GM23338 (cell line): ENCODE data around the gene PASD1. TPM values are rescaled to one million over a fixed set of nuclear protein-coding genes. Genes with fewer than 3 reads are reported as not detected.
A peak's percentile ranks its signal among the peaks of the same experiment; 100 is the strongest.

Experiments used
- ATAC-seq: fragments of 200-7000 bp; cut with Tn5 transposase; 3 replicates; pipeline ENCODE4 v1.9.1; 2020
- DNase-seq: peaks from one replicate; pipeline ENCODE4 v3.0.0-alpha.2; 2015; ENCODE audit warnings: low spot score
- H2AFZ ChIP-seq: fragments of 200-600 bp; sonication (generic); 2 replicates; pipeline ENCODE4 v1.8.0; 2016; ENCODE audit warnings: antibody characterized with exemption, mild to moderate bottlenecking, moderate library complexity
- H3F3A ChIP-seq: fragments of 200-600 bp; sonication (generic); replicated peaks from 2 replicates; pipeline ENCODE4 v1.8.0; 2017; ENCODE audit warnings: antibody characterized with exemption, mixed run types, low read depth
- H3K27ac ChIP-seq: fragments of 200-600 bp; sonication (generic); 2 replicates; pipeline ENCODE4 v1.6.1; 2016; ENCODE audit warnings: low read depth
- H3K27me3 ChIP-seq: fragments of 200-600 bp; sonication (generic); 2 replicates; pipeline ENCODE4 v1.8.0; 2016; ENCODE audit warnings: mild to moderate bottlenecking, mixed run types, moderate library complexity; ENCODE audit not compliant: insufficient read depth
- H3K36me3 ChIP-seq: fragments of 200-600 bp; sonication (generic); 2 replicates; pipeline ENCODE4 v1.8.0; 2016; ENCODE audit warnings: mild to moderate bottlenecking; ENCODE audit not compliant: insufficient read depth
- H3K4me1 ChIP-seq: fragments of 200-600 bp; sonication (generic); 2 replicates; pipeline ENCODE4 v1.8.0; 2016; ENCODE audit warnings: mild to moderate bottlenecking, moderate library complexity; ENCODE audit not compliant: insufficient read depth
- H3K4me2 ChIP-seq: fragments of 200-600 bp; sonication (generic); 2 replicates; pipeline ENCODE4 v1.7.1; 2017; ENCODE audit warnings: mixed run types
- H3K4me3 ChIP-seq: fragments of 200-600 bp; sonication (generic); 2 replicates; pipeline ENCODE4 v1.6.1; 2016; ENCODE audit warnings: mixed run types
- H3K79me2 ChIP-seq: fragments of 200-600 bp; sonication (generic); replicated peaks from 2 replicates; pipeline ENCODE4 v1.8.0; 2017; ENCODE audit warnings: mild to moderate bottlenecking; ENCODE audit not compliant: insufficient read depth
- H3K9me2 ChIP-seq: fragments of 200-600 bp; sonication (generic); 2 replicates; pipeline ENCODE4 v1.8.0; 2017; ENCODE audit not compliant: insufficient read depth
- H4K20me1 ChIP-seq: fragments of 200-600 bp; sonication (generic); replicated peaks from 2 replicates; pipeline ENCODE4 v1.8.0; 2017; ENCODE audit warnings: mild to moderate bottlenecking; ENCODE audit not compliant: insufficient read depth
- H3K27ac Mint-ChIP-seq: 2 replicates; pipeline ENCODE4 v1.8.0; 2020; ENCODE audit warnings: inconsistent platforms, mild to moderate bottlenecking, moderate library complexity, mixed read lengths
- H3K27me3 Mint-ChIP-seq: 3 replicates; pipeline ENCODE4 v1.8.0; 2022; ENCODE audit warnings: low read depth, mild to moderate bottlenecking, moderate library complexity, mixed read lengths, inconsistent platforms; ENCODE audit not compliant: insufficient read depth, poor library complexity
- H3K36me3 Mint-ChIP-seq: 3 replicates; pipeline ENCODE4 v1.8.0; 2021; ENCODE audit warnings: low read depth, mild to moderate bottlenecking, inconsistent platforms, moderate library complexity, mixed read lengths
- H3K4me1 Mint-ChIP-seq: 3 replicates; pipeline ENCODE4 v1.8.0; 2020; ENCODE audit warnings: mild to moderate bottlenecking, inconsistent platforms, mixed read lengths
- H3K4me3 Mint-ChIP-seq: 3 replicates; pipeline ENCODE4 v1.8.0; 2021; ENCODE audit warnings: moderate library complexity, mild to moderate bottlenecking, inconsistent platforms, mixed read lengths
- H3K9me3 Mint-ChIP-seq: 3 replicates; pipeline ENCODE4 v1.8.0; 2020; ENCODE audit warnings: moderate library complexity, mild to moderate bottlenecking, inconsistent platforms, mixed read lengths
- CREB1 ChIP-seq: fragments of 250-450 bp; sonication (Bioruptor Pico); IDR thresholded peaks from 2 replicates; pipeline ENCODE4 v1.5.0; 2020; ENCODE audit warnings: low read depth, mild to moderate bottlenecking, moderate library complexity
- ETS1 ChIP-seq: IDR thresholded peaks from 2 replicates; pipeline ENCODE4 v1.6.1; 2016; ENCODE audit warnings: antibody characterized with exemption
- EZH2 ChIP-seq: fragments of 200-600 bp; sonication (generic); IDR thresholded peaks from one replicate; pipeline ENCODE4 v1.8.0; 2017; ENCODE audit warnings: antibody characterized with exemption, mild to moderate bottlenecking, low read depth; ENCODE audit not compliant: unreplicated experiment
- NANOG ChIP-seq: IDR thresholded peaks from 2 replicates; pipeline ENCODE4 v1.6.1; 2016; ENCODE audit warnings: antibody characterized with exemption, borderline replicate concordance
- POLR2AphosphoS5 ChIP-seq: IDR thresholded peaks from 2 replicates; pipeline ENCODE4 v1.6.1; 2016; ENCODE audit warnings: antibody characterized with exemption, low read depth
- STAT1 ChIP-seq: IDR thresholded peaks from one replicate; pipeline ENCODE4 v1.6.1; 2016; ENCODE audit warnings: antibody characterized with exemption; ENCODE audit not compliant: unreplicated experiment
- ZNF114 ChIP-seq: fragments of 250-450 bp; sonication (Bioruptor Pico); IDR thresholded peaks from 2 replicates; pipeline ENCODE4 v1.5.0; 2020; ENCODE audit warnings: mild to moderate bottlenecking, moderate library complexity
- ZNF331 ChIP-seq: fragments of 250-450 bp; sonication (Bioruptor Pico); IDR thresholded peaks from 2 replicates; pipeline ENCODE4 v1.5.0; 2020; ENCODE audit warnings: low read depth, mild to moderate bottlenecking, moderate library complexity
- polyA plus RNA-seq: library from polyadenylated mRNA; unstranded; fragments of >200 nt; fragmentation: Nextera tagmentation; extraction: Ambion mirVana; gene quantifications from 2 replicates; pipeline ENCODE4 v1.2.1, GENCODE V29; 2016
- total RNA-seq: library from RNA; depleted of rRNA; stranded (reverse); fragments of >200 nt; shearing (Covaris generic); gene quantifications from 2 replicates; pipeline ENCODE4 v1.2.3, GENCODE V29; 2014
- TF ChIP-seq, protein P1 (sequence below), 2 experiments: fragments of 200-600 bp in 1 of 2; sonication (generic) in 1 of 2; conservative IDR thresholded peaks; 2 replicates each; pipeline versions ENCODE4 v1.5.1 to v1.6.1; 2016 to 2017; ENCODE audit warnings: antibody characterized with exemption in 2 of 2, low read depth in 2 of 2, mild to moderate bottlenecking in 2 of 2, moderate library complexity in 1 of 2
- TF ChIP-seq, protein P2 (sequence below): IDR thresholded peaks from one replicate; pipeline ENCODE4 v1.6.1; 2018; ENCODE audit warnings: antibody characterized with exemption; ENCODE audit not compliant: unreplicated experiment

PASD1 gene
- total and polyA plus RNA-seq, 2 experiments from 2014 or later, result 0.24 TPM; not detected in 1

- TF ChIP-seq POLR2AphosphoS5 (no peak), NANOG (no peak), ZNF331 (no peak)
- TF ChIP-seq, protein P1, sequence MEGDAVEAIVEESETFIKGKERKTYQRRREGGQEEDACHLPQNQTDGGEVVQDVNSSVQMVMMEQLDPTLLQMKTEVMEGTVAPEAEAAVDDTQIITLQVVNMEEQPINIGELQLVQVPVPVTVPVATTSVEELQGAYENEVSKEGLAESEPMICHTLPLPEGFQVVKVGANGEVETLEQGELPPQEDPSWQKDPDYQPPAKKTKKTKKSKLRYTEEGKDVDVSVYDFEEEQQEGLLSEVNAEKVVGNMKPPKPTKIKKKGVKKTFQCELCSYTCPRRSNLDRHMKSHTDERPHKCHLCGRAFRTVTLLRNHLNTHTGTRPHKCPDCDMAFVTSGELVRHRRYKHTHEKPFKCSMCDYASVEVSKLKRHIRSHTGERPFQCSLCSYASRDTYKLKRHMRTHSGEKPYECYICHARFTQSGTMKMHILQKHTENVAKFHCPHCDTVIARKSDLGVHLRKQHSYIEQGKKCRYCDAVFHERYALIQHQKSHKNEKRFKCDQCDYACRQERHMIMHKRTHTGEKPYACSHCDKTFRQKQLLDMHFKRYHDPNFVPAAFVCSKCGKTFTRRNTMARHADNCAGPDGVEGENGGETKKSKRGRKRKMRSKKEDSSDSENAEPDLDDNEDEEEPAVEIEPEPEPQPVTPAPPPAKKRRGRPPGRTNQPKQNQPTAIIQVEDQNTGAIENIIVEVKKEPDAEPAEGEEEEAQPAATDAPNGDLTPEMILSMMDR (conservative IDR thresholded peaks at IDR 0.05; ENCODE audit: low read depth in 2 of 2), result peak; percentile 60 to 79
- TF ChIP-seq, protein P2, sequence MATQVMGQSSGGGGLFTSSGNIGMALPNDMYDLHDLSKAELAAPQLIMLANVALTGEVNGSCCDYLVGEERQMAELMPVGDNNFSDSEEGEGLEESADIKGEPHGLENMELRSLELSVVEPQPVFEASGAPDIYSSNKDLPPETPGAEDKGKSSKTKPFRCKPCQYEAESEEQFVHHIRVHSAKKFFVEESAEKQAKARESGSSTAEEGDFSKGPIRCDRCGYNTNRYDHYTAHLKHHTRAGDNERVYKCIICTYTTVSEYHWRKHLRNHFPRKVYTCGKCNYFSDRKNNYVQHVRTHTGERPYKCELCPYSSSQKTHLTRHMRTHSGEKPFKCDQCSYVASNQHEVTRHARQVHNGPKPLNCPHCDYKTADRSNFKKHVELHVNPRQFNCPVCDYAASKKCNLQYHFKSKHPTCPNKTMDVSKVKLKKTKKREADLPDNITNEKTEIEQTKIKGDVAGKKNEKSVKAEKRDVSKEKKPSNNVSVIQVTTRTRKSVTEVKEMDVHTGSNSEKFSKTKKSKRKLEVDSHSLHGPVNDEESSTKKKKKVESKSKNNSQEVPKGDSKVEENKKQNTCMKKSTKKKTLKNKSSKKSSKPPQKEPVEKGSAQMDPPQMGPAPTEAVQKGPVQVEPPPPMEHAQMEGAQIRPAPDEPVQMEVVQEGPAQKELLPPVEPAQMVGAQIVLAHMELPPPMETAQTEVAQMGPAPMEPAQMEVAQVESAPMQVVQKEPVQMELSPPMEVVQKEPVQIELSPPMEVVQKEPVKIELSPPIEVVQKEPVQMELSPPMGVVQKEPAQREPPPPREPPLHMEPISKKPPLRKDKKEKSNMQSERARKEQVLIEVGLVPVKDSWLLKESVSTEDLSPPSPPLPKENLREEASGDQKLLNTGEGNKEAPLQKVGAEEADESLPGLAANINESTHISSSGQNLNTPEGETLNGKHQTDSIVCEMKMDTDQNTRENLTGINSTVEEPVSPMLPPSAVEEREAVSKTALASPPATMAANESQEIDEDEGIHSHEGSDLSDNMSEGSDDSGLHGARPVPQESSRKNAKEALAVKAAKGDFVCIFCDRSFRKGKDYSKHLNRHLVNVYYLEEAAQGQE, result no peak
- Mint-ChIP-seq H3K36me3 (no peaks in the 10 kb centered on the region), H3K27ac (no peak overlapping the region), H3K4me3 (no peak overlapping the region), H3K9me3 (no peaks in the 10 kb centered on the region), H3K27me3 (peaks cover 3% of the 10 kb centered on the region), H3K4me1 (peaks cover 11% of the 10 kb centered on the region; the same call in 2 of the 3 replicates)
- ATAC-seq (peak; percentile 95), DNase-seq (peak; percentile 62)
- H3K36me3 ChIP-seq, result no peaks in the 10 kb centered on the region
- H3K4me3 ChIP-seq, result no peak overlapping the region
- no peak overlapping the region for H2AFZ ChIP-seq
- H3F3A ChIP-seq, result no peaks in the 10 kb centered on the region
- H3K4me1 ChIP-seq, result no peaks in the 10 kb centered on the region; the same call in 1 of the 2 replicates
- no peak overlapping the region for H3K27ac ChIP-seq
- no peaks in the 10 kb centered on the region for H4K20me1 ChIP-seq
- H3K27me3 ChIP-seq, result no peaks in the 10 kb centered on the region
- H3K4me2 ChIP-seq, result no peak overlapping the region
- H3K79me2 ChIP-seq, result no peaks in the 10 kb centered on the region
- no peaks in the 10 kb centered on the region for H3K9me2 ChIP-seq
These were observed 150.4 kb downstream of the PASD1 start for GRCh38 chrX:151713849-151714248.

DNA sequence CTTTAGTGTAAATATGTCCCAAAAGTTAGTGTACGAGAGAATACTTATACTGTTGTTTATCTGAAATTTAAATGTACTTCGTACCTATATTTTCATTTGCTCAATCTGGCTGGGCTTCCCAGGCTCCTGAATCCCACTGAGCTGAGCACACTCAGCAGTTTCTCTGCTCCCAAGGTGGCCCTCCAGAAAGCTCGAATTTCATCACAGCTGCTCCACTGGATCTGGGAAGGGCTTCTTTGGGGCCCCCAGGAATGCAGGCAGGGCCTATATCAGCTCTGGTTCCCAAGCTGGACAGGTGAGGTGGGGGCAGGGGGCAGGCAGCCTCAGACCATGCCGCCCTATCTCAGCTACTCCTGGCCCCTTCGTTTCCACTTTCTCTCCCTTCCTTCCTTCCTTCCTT, 150.9 kb downstream of the PASD1 start:
- Mint-ChIP-seq H3K27ac (no peak overlapping the region), H3K4me1 (peaks cover 11% of the 10 kb centered on the region; the same call in 2 of the 3 replicates), H3K4me3 (no peak overlapping the region), H3K36me3 (no peaks in the 10 kb centered on the region), H3K9me3 (no peaks in the 10 kb centered on the region), H3K27me3 (peaks cover 3% of the 10 kb centered on the region)
- Histone ChIP-seq H3K36me3 (no peaks in the 10 kb centered on the region), H4K20me1 (no peaks in the 10 kb centered on the region), H3K9me2 (no peaks in the 10 kb centered on the region), H3K4me1 (no peaks in the 10 kb centered on the region; the same call in 1 of the 2 replicates), H3F3A (no peaks in the 10 kb centered on the region), H3K4me3 (no peak overlapping the region), H3K79me2 (no peaks in the 10 kb centered on the region), H3K27ac (no peak overlapping the region), H3K4me2 (no peak overlapping the region), H2AFZ (no peak overlapping the region), H3K27me3 (no peaks in the 10 kb centered on the region)
- ATAC-seq (peak; percentile 79), DNase-seq (peak; percentile 30)
- TF ChIP-seq EZH2, result no peak
- TF ChIP-seq, protein P1 (conservative IDR thresholded peaks at IDR 0.05; ENCODE audit: low read depth in 2 of 2), result no peak
- TF ChIP-seq ZNF114 (CRISPR knock-in tag), result no peak
- TF ChIP-seq CREB1 (CRISPR knock-in tag), result no peak
- no peak for TF ChIP-seq ETS1
- TF ChIP-seq STAT1, result no peak
- TF ChIP-seq ZNF331, result no peak
